Hepatocyte (in vitro differentiated cells): ENCODE data around the gene PPCDC. TPM values are rescaled to one million over a fixed set of nuclear protein-coding genes. Genes with fewer than 3 reads are reported as not detected.

Experiments used
- DNase-seq: peaks from one replicate; pipeline ENCODE4 v3.0.0-alpha.2; 2016; ENCODE audit warnings: low spot score
- H2AFZ ChIP-seq: fragments of 200-600 bp; sonication (generic); 2 replicates; pipeline ENCODE4 v1.6.0; 2016; ENCODE audit warnings: antibody characterized with exemption, mild to moderate bottlenecking
- H3K27ac ChIP-seq: fragments of 200-600 bp; sonication (generic); 2 replicates; pipeline ENCODE4 v1.5.1; 2016; ENCODE audit warnings: mild to moderate bottlenecking
- H3K27me3 ChIP-seq: fragments of 200-600 bp; sonication (generic); 2 replicates; pipeline ENCODE4 v1.6.1; 2016
- H3K36me3 ChIP-seq: fragments of 200-600 bp; sonication (generic); replicated peaks from 2 replicates; pipeline ENCODE4 v1.5.1; 2016; ENCODE audit warnings: low read depth; ENCODE audit not compliant: insufficient read depth
- H3K4me1 ChIP-seq: fragments of 200-600 bp; sonication (generic); 2 replicates; pipeline ENCODE4 v1.5.1; 2016; ENCODE audit warnings: mild to moderate bottlenecking, moderate library complexity; ENCODE audit not compliant: insufficient read depth
- H3K4me2 ChIP-seq: fragments of 200-600 bp; sonication (generic); 2 replicates; pipeline ENCODE4 v1.6.0; 2016
- H3K4me3 ChIP-seq: fragments of 200-600 bp; sonication (generic); 2 replicates; pipeline ENCODE4 v1.5.1; 2016; ENCODE audit warnings: mild to moderate bottlenecking
- H3K79me2 ChIP-seq: fragments of 200-600 bp; sonication (generic); 2 replicates; pipeline ENCODE4 v1.6.0; 2017; ENCODE audit warnings: mild to moderate bottlenecking
- H3K9me2 ChIP-seq: fragments of 200-600 bp; sonication (generic); replicated peaks from 2 replicates; pipeline ENCODE4 v1.6.0; 2017; ENCODE audit warnings: mild to moderate bottlenecking; ENCODE audit not compliant: insufficient read depth
- H3K9me3 ChIP-seq: fragments of 200-600 bp; sonication (generic); 2 replicates; pipeline ENCODE4 v1.5.1; 2016; ENCODE audit warnings: low read depth, mild to moderate bottlenecking
- H4K20me1 ChIP-seq: fragments of 200-600 bp; sonication (generic); 2 replicates; pipeline ENCODE4 v1.6.0; 2016; ENCODE audit warnings: mild to moderate bottlenecking; ENCODE audit not compliant: insufficient read depth, poor library complexity, severe bottlenecking
- CTCF ChIP-seq: fragments of 200-600 bp; sonication (generic); IDR thresholded peaks from 2 replicates; pipeline ENCODE4 v1.5.1; 2016; ENCODE audit warnings: antibody characterized with exemption, mild to moderate bottlenecking; ENCODE audit not compliant: poor library complexity
- EZH2 ChIP-seq: fragments of 200-600 bp; sonication (generic); IDR thresholded peaks from 2 replicates; pipeline ENCODE4 v1.6.1; 2016; ENCODE audit warnings: antibody characterized with exemption, mild to moderate bottlenecking, borderline replicate concordance
- EZH2phosphoT487 ChIP-seq: fragments of 200-600 bp; sonication (generic); IDR thresholded peaks from one replicate; pipeline ENCODE4 v1.6.1; 2018; ENCODE audit warnings: antibody characterized with exemption, mild to moderate bottlenecking, low read depth, moderate library complexity; ENCODE audit not compliant: unreplicated experiment, severe bottlenecking
- WGBS: methylation state at CpG from one replicate; pipeline ENCODE4 v1.1.6; 2016; ENCODE audit warnings: low lambda C conversion rate; ENCODE audit errors: missing lambda C conversion rate; 5-methylcytosine and 5-hydroxymethylcytosine counted together
- polyA plus RNA-seq: library from polyadenylated mRNA; unstranded; fragments of >200 nt; fragmentation: Nextera tagmentation; extraction: Ambion mirVana; gene quantifications from 2 replicates; pipeline ENCODE4 v1.2.1, GENCODE V29; 2016
- total RNA-seq: library from RNA; depleted of rRNA; stranded (reverse); fragments of >200 nt; gene quantifications from 2 replicates; pipeline ENCODE4 v1.2.3, GENCODE V29; 2014

PPCDC gene
- total and polyA plus RNA-seq, 2 experiments from 2014 or later = 16.4 to 21.1 TPM

DNA sequence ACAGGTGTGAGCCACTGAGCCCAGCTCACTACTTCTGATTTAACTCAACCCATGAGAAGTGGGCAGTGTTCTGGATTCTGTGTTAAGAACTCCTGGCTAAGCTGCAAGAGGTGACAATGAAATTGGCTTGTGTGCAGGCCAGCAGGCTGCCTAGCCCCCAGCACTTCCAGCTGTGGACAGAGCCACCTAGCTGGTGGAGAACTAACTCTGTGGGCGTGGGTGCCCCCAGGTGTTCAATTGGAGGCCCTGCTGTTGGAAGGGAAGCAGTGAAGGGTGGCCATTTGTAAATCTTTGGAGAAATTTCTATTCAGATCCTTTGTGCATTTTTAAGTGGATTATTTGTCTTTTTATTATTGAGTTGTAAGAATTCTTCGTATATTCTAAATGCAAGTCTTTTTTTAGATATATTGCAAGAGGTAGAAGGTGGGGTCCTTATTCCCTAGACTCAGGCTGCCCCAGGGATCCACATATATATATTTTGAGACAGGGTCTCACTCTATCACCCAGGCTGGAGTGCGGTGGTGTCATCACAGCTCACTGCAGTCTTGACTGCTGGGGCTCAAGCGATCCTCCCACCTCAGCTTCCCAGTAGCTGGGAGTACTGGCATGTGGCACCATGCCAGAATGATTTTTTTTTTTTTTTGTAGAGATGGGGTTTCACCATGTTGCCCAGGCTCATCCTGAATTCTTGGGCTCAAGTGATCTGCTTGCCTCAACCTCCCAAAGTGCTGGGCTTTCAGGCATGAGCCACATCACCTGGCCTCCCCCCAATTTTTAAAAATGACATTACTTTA lies 35.2 kb upstream of the PPCDC start:
- Histone ChIP-seq H3K27ac (no peak overlapping the region), H3K27me3 (peaks cover 10% of the 10 kb centered on the region), H4K20me1 (no peaks in the 10 kb centered on the region), H3K9me2 (no peaks in the 10 kb centered on the region), H3K4me1 (no peaks in the 10 kb centered on the region), H3K36me3 (no peaks in the 10 kb centered on the region), H3K4me2 (no peak overlapping the region), H2AFZ (no peak overlapping the region), H3K4me3 (no peak overlapping the region), H3K9me3 (no peaks in the 10 kb centered on the region), H3K79me2 (no peaks in the 10 kb centered on the region)
- TF ChIP-seq EZH2phosphoT487 = no peak
- TF ChIP-seq CTCF = peak; percentile 56
- peak; percentile 78 for DNase-seq
- 41% methylated on average over 4 of the region's 4 CpGs for WGBS

DNA sequence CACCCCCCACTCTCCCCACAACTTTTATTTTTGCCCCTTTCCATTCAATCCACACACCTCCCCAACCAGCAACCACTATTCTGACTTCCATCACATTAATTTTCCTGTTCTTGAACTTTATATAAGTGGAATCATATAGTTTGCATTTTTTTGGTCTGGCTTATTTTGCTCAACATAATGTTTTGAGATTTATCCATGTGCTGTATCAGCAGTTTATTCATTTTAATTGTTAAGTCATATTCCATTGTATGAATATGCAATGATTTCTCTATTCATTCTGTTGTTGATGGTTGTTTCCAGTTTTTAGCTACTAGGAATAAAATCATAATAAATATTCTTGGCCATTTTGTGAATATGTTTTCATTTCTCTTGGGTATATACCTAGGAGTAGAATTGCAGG lies 33.9 kb upstream of the PPCDC start:
- no peak for DNase-seq
- Histone ChIP-seq H3K36me3 (no peaks in the 10 kb centered on the region), H3K27ac (no peak overlapping the region), H3K4me2 (no peak overlapping the region), H4K20me1 (no peaks in the 10 kb centered on the region), H3K4me3 (no peak overlapping the region), H3K4me1 (no peaks in the 10 kb centered on the region), H2AFZ (no peak overlapping the region), H3K9me2 (no peaks in the 10 kb centered on the region), H3K27me3 (peaks cover 10% of the 10 kb centered on the region), H3K79me2 (no peaks in the 10 kb centered on the region), H3K9me3 (no peaks in the 10 kb centered on the region)
- TF ChIP-seq EZH2 = no peak

GRCh38 chr15:74992619-74993018 lies 30.8 kb upstream of the PPCDC start:
- Histone ChIP-seq H3K4me2 (no peak overlapping the region), H4K20me1 (no peaks in the 10 kb centered on the region), H3K4me1 (peaks cover 9% of the 10 kb centered on the region), H3K36me3 (no peaks in the 10 kb centered on the region), H3K79me2 (peaks cover 5% of the 10 kb centered on the region), H3K27ac (no peak overlapping the region), H3K4me3 (no peak overlapping the region), H3K9me2 (no peaks in the 10 kb centered on the region), H3K9me3 (no peaks in the 10 kb centered on the region), H3K27me3 (peaks cover 4% of the 10 kb centered on the region), H2AFZ (no peak overlapping the region)
- TF ChIP-seq EZH2phosphoT487 (no peak), CTCF (no peak), EZH2 (no peak)
- no peak for DNase-seq
- 62% methylated on average over 1 of the region's 1 CpG for WGBS

GRCh38 chr15:74994236-74994635 lies 29.2 kb upstream of the PPCDC start:
- Histone ChIP-seq H3K4me1 (peaks cover 9% of the 10 kb centered on the region), H3K9me3 (no peaks in the 10 kb centered on the region), H3K27me3 (peaks cover 4% of the 10 kb centered on the region), H3K4me3 (no peak overlapping the region), H3K4me2 (no peak overlapping the region), H3K27ac (no peak overlapping the region), H4K20me1 (no peaks in the 10 kb centered on the region), H3K36me3 (no peaks in the 10 kb centered on the region), H3K9me2 (no peaks in the 10 kb centered on the region), H3K79me2 (peaks cover 7% of the 10 kb centered on the region), H2AFZ (no peak overlapping the region)
- no peak for TF ChIP-seq CTCF
- TF ChIP-seq EZH2 = no peak
- TF ChIP-seq EZH2phosphoT487 = no peak
- WGBS = 77% methylated on average over 2 of the region's 2 CpGs
- DNase-seq = no peak
